Endothelial cell of umbilical vein (primary cell): ENCODE measurements around the gene GPR162.

ENCODE experiments used
- EZH2 ChIP-seq: IDR thresholded peaks from 2 replicates; pipeline ENCODE4 v1.6.1; 2012; ENCODE audit warnings: borderline replicate concordance, low read depth, mild to moderate bottlenecking, moderate library complexity, low read length, inconsistent platforms; ENCODE audit not compliant: severe bottlenecking
- JUN ChIP-seq: IDR thresholded peaks from 2 replicates; pipeline ENCODE4 v1.6.1; 2011; ENCODE audit warnings: borderline replicate concordance, low read depth; ENCODE audit not compliant: insufficient read length, insufficient read depth
- MYC ChIP-seq: IDR thresholded peaks from one replicate; pipeline ENCODE4 v1.6.1; 2011; ENCODE audit warnings: mild to moderate bottlenecking, low read depth, low read length
- POLR2A ChIP-seq: IDR thresholded peaks from 2 replicates; pipeline ENCODE4 v1.6.1; 2012; ENCODE audit warnings: low read depth, mild to moderate bottlenecking, control low read depth, low read length
- POLR2AphosphoS5 ChIP-seq: IDR thresholded peaks from 2 replicates; pipeline ENCODE4 v1.6.1; 2012; ENCODE audit warnings: low read depth, mild to moderate bottlenecking, control low read depth, low read length, moderate library complexity; ENCODE audit not compliant: insufficient read depth
- TF ChIP-seq, protein P1 (sequence below), 2 donors: IDR thresholded peaks; 1 replicate in 1 of 2; 2 replicates in 1 of 2; pipeline ENCODE4 v1.5.1; 2011; ENCODE audit warnings: low read length in 2 of 2, mild to moderate bottlenecking in 2 of 2, moderate library complexity in 2 of 2, control low read depth in 1 of 2, inconsistent platforms in 1 of 2, low read depth in 1 of 2; ENCODE audit not compliant: insufficient read depth in 1 of 2; ENCODE audit errors: extremely low read depth in 1 of 2

- TF ChIP-seq, protein P1, sequence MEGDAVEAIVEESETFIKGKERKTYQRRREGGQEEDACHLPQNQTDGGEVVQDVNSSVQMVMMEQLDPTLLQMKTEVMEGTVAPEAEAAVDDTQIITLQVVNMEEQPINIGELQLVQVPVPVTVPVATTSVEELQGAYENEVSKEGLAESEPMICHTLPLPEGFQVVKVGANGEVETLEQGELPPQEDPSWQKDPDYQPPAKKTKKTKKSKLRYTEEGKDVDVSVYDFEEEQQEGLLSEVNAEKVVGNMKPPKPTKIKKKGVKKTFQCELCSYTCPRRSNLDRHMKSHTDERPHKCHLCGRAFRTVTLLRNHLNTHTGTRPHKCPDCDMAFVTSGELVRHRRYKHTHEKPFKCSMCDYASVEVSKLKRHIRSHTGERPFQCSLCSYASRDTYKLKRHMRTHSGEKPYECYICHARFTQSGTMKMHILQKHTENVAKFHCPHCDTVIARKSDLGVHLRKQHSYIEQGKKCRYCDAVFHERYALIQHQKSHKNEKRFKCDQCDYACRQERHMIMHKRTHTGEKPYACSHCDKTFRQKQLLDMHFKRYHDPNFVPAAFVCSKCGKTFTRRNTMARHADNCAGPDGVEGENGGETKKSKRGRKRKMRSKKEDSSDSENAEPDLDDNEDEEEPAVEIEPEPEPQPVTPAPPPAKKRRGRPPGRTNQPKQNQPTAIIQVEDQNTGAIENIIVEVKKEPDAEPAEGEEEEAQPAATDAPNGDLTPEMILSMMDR (IDR thresholded peaks at IDR 0.05; ENCODE audit: extremely low read depth in 1 of 2, insufficient read depth in 1 of 2, low read depth in 1 of 2, low read length in 2 of 2): no peak
- TF ChIP-seq POLR2A (no peak), JUN (no peak), POLR2AphosphoS5 (no peak), EZH2 (no peak), MYC (no peak)
Measured at GRCh38 chr12:6773590-6774351, 47.9 kb upstream of the GPR162 start.
